Stimulated activated CD4-positive, alpha-beta T cell treated with anti-CD3 and anti-CD28 coated beads, TNF-alpha, amount 100 ng/mL, for 1 hour (primary cell): ENCODE data around the gene ABHD4.
A peak's percentile ranks its signal among the peaks of the same experiment; 100 is the strongest.
"Not testable (repeated sequence)": the region's sequence is repeated elsewhere in the genome, so short reads cannot be mapped to it uniquely, and the experiment has no call there.

Source experiments
- DNase-seq, 3 donors: peaks; one replicate each; pipeline ENCODE4 v3.0.0-alpha.2; 2020; ENCODE audit warnings: low read depth in 3 of 3, low spot score in 1 of 3

Gene ABHD4

GRCh38 chr14:22589096-22589839, 8.8 kb upstream of the ABHD4 start, which contains the start of gene DAD1:
DAD1 (minus strand) TSS chr14:22589224; CDS start chr14:22589157, 67 bp downstream.
- peak; percentile 98 to 100 (median 99) for DNase-seq

DNA sequence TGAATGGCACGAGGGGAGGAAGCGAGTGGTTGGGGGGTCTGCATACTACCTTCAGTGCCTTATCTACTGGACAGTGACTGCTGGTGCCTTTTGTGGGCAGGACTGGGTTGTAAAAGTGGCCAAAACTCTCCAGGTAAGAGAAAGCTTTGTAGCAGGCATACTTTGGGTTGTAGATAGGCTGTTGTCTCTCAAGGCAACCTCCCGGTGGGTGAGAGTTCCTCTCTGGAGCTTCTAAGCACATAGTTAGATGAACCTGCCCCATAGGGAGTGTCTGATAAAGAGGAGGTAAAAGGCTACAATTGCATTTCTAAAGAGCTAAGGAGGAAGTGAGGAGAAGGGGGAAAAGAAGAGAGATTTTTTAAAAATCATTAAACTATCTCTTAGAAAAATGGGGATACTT, 4.9 kb upstream of the ABHD4 start:
- no peak for DNase-seq

GRCh38 chr14:22593601-22594000, 4.5 kb upstream of the ABHD4 start:
- no peak for DNase-seq

- DNase-seq, result no peak
Observed at GRCh38 chr14:22594156-22594716, 3.9 kb upstream of the ABHD4 start.

- DNase-seq, result no peak
Observed at GRCh38 chr14:22596354-22596879, 1.7 kb upstream of the ABHD4 start.

DNA sequence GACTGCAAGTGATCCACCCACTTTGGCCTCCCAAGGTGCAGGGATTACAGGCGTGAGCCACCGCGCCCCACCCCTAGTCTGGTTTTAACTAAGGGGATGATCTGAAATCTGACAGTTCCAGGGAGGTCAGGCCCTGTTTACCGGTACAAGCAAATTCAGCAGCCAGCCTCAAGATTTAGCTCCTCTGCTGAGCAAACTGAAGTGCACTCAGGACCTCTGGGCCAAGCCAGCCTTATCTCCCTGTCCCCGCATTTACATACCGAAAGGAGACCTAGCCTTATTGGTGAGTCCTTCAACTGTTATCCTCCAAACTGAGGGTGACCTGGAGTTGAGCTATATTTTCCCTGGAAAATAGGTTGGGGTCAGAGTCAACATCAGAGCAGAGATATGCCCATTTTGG, 835 bp upstream of the ABHD4 start:
- DNase-seq, result no peak

DNA sequence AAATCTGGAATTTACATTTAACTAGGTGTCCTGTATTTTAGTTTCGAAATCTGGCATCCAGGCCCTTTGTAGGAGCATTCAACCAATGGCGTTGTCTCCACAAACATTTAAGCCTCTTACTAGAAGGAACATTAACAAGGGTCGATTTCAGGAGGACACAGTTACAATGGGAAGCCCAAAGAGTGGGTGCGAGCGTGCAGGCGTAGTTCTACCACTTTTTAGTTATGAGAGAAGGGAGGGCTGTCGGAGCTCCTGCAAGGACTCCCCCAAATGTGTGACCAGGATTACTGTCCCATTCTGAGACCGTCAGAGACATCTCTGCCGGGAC, 365 bp upstream of the ABHD4 start:
- no peak for DNase-seq

DNA sequence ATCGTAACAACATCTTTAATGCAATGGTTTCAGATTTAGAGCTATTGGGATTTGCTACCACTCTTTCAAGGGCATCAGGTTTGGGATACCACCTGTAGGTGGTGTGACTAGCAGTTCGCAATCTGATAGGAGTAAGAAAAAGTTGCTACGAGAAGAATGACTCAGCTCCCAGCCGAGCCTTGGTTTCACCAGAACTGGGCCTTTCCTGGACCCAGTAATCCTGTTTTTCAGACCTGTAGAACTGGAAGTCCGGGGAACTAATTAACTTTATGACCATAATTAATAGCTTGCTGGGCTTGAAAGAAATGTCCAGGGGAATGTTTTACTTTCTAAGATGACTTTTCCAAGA, 770 bp downstream of the ABHD4 start:
- no peak for DNase-seq

GRCh38 chr14:22599349-22599748, 1.2 kb downstream of the ABHD4 start:
- no peak for DNase-seq

- no peak for DNase-seq
Observed at GRCh38 chr14:22600027-22600426, 1.9 kb downstream of the ABHD4 start.

DNA sequence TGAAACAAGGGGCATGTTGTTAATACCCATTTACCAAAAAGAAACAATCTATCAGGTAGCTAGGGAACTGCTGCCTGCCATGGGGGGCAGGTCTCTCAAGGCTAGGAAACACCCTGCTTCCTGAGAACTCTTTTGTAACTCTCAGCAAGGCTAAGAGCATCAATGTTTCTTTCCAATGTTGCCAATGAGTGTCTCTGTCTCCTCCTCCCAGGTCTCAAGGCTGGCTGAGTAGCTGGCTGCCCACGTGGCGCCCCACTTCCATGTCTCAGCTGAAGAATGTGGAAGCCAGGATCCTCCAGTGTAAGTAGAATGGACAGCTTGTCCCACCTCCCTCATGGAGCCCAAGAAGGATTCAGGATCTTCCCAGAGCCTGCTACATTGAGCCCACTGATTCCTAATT, 3.4 kb downstream of the ABHD4 start:
- DNase-seq, result no peak

- no peak for DNase-seq
Observed at GRCh38 chr14:22601996-22602395, 3.9 kb downstream of the ABHD4 start.

DNA sequence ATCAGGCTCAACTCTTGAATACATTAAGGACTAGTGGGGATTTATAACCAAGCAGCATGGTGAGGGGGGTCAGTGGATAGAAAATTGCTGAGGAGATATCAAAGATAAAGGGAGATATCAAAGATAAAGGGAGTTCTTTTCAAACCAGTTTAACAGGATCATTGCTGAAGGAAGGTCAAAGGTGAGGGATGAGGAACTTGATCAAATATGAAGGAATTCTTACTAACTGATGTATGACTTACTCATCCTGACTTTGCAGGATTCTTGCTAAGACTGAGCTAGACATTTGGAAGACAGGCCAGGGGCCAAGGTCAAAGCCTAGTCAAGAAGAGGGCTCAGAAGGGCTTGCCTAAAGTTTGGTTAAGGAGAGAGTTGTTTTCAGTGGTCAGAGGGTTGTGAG, 4.8 kb downstream of the ABHD4 start:
- DNase-seq, result no peak

DNA sequence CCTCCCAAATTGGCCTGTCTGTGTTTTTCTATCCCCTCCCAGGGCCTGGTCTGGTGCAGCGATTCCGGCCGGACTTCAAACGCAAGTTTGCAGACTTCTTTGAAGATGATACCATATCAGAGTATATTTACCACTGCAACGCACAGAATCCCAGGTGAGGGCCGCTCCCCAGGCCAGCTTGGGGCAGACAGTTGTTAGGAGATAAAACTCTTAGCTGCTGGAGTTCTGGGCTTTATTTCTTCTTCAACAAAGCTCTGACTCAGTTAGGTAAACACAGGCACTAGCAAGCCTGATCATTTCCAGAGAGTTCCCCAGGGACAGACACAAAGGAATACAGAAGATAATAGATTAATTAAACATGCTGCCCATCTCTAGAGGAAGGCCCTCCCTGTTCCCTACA, 8.3 kb downstream of the ABHD4 start:
- no peak for DNase-seq

DNA sequence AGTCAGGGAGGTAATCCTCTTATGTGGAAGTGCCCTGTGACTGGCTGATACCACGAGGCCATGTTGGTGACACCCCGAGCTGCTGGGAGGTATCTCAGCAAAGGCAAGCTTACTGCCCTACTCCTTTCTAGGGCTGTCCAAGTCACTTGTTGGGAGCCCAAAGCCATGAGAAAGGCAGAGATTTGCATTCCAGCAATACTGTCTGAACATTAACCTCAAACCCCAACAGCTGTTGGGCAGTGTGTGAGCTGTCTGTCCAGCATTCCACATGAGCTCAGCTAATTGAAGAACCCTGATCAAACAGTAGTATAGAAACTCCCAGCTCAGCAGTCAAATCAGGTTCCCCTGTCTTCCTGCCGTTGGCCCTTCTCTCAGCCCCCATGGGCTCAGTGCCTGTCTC, 9.2 kb downstream of the ABHD4 start:
- no peak for DNase-seq

DNA sequence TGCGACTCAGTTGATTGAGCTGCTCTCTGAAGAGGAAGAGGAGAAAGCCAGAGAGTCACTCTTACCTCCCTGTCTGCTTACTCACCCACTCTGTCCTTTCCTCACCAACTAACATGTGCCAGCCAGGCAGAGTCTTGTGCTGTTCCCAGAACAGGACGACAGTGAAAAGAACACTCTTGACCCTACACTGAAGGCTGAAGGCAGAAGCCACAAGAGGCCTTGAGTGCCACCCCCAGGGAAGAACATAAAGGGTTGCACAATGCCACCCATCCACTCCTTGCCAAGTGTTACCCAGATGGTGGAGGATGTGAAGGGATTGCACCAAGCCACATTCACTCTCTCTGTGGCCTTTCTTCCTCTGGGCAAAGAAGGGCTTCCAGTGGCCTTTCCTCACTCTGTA, 12.8 kb downstream of the ABHD4 start:
- DNase-seq, result no peak

DNA sequence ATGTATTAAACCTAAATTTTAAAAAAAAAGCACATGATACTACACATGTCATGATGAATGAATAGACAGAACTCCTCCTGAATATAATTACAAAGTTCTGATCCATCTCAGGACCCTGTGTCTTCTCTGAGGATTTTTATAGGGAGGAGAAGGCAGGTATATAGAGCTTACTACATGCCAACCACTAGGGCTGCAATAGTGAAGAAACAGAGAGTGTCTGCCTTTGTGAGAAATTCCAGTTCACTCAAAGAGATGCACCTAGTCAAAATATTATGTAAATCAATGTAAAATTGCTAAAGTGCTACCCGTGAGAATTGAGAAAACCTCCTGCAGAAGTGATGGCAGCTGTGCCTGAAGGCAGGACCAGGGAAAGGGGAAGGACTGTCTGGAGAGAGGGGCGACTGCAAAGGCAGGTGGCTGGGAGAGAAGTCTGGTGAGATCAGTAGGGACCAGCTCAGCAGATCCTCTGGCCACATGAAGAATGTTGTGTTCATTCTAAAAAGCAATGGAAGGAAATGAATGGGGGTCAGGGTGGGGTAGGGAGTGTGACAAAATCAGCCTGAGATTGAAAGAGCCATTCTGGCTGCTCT, 15.1 kb downstream of the ABHD4 start:
- DNase-seq, result no peak

- DNase-seq, result no peak
Observed at GRCh38 chr14:22613736-22614239, 15.7 kb downstream of the ABHD4 start.

DNA sequence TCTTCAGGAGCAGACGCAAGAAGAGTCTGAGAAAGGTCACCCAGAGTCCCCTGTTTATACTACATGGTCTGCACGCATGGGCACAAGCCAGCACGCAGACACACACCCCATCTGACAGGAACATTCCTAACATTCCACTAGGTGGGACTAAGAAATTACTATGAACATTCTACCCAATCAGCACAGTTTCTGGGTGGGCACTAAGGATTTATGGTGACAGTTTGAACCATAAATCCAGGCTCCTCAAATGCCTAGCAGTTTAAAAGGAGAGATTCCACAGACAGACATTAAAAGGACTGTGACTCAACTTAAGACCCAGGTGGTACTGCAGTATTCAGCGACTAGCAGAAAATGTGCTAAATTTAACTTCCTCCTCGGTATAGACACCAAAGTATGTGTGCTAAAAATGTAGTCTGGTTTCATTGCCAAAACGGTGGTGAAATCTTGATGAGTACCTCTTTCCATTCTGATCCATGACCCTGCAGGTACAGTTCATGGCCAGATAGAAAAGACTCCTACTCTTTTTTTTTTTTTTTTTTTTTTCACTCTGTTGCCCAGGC, 16.2 kb downstream of the ABHD4 start:
- DNase-seq, result no peak

DNA sequence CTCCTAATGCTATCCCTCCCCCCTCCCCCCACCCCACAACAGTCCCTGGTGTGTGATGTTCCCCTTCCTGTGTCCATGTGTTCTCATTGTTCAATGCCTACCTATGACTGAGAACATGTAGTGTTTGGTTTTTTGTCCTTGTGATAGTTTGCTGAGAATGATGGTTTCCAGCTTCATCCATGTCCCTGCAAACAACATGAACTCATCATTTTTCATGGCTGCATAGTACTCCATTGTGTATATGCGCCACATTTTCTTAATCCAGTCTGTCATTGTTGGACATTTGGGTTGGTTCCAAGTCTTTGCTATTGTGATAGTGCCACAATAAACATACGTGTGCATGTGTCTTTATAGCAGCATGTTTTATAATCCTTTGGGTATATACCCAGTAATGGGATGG, 17.7 kb downstream of the ABHD4 start:
- not testable (repeated sequence) for DNase-seq

GRCh38 chr14:22622255-22622654, 24.2 kb downstream of the ABHD4 start:
- DNase-seq, result no peak

DNA sequence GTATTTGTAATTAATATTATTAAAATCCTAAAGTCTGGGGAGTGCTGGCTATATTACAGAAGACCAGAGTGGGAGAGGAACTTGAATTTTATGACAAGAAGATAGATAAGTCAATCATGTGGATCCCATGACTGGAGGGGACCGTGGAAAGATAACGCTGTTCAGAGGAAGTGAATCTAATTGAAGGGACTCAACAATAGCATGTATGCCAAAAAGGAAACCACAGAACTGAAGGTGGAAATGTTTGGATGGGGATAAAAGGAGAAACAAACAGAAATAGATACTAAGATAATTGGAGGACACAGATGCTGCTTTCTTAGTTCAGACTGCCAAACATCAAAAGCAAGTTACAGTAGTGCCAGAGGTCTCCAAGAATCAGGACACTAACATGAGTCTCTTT, 24.9 kb downstream of the ABHD4 start:
- DNase-seq, result no peak
